ENCODE measurements around the gene ASCL4. TPM values are rescaled to one million over a fixed set of nuclear protein-coding genes. Genes with fewer than 3 reads are reported as not detected.

The ASCL4 gene
- total RNA-seq, 1 experiment from 2014 or later, result not detected

- no peak overlapping the region for H3K4me3 ChIP-seq
- no peaks in the 10 kb centered on the region for H3F3A ChIP-seq (ENCODE audit: insufficient read depth, low read depth)
- no peak overlapping the region for H3K4me2 ChIP-seq
- H3K9me3 ChIP-seq (ENCODE audit: insufficient read depth, low read depth), result no peaks in the 10 kb centered on the region
- no peaks in the 10 kb centered on the region for H4K20me1 ChIP-seq (ENCODE audit: insufficient read depth)
- DNase-seq, result no peak
- no peak overlapping the region for H2AFZ ChIP-seq
- H3K9me2 ChIP-seq (ENCODE audit: insufficient read depth), result no peaks in the 10 kb centered on the region
- no peak overlapping the region for H3K27ac ChIP-seq
- H3K79me2 ChIP-seq (ENCODE audit: low read depth), result no peaks in the 10 kb centered on the region
- ChIA-PET CTCF (no interaction called here), POLR2A (ENCODE audit: unreplicated experiment) (no interaction called here)
- BruUV-seq (replicated peaks), result no TSS peak
- H3K36me3 ChIP-seq (ENCODE audit: low read depth), result no peaks in the 10 kb centered on the region
- H3K4me1 ChIP-seq (replicated peaks; ENCODE audit: insufficient read depth), result no peaks in the 10 kb centered on the region
- H3K27me3 ChIP-seq (ENCODE audit: insufficient read depth, low read depth), result peaks cover 85% of the 10 kb centered on the region
- intact Hi-C loops (cut with micrococcal nuclease; ENCODE audit: unreplicated experiment), result no loop called here
- TF ChIP-seq EZH2 (IDR thresholded peaks at IDR 0.05; ENCODE audit: low read depth), result no peak
- no peak for TF ChIP-seq CTCF (conservative IDR thresholded peaks at IDR 0.05)
These were observed 9.2 kb downstream of the ASCL4 start for GRCh38 chr12:107783406-107784376.

- no peaks in the 10 kb centered on the region for H3K9me2 ChIP-seq (ENCODE audit: insufficient read depth)
- no peak for DNase-seq
- ChIA-PET CTCF (no interaction called here), POLR2A (ENCODE audit: unreplicated experiment) (no interaction called here)
- no peak overlapping the region for H3K4me3 ChIP-seq
- intact Hi-C loops (cut with micrococcal nuclease; ENCODE audit: unreplicated experiment), result no loop called here
- H3K4me2 ChIP-seq, result no peak overlapping the region
- no peaks in the 10 kb centered on the region for H3K79me2 ChIP-seq (ENCODE audit: low read depth)
- H2AFZ ChIP-seq, result no peak overlapping the region
- BruUV-seq (replicated peaks), result no TSS peak
- no peaks in the 10 kb centered on the region for H3K4me1 ChIP-seq (replicated peaks; ENCODE audit: insufficient read depth)
- H3K27me3 ChIP-seq (ENCODE audit: insufficient read depth, low read depth), result peaks cover 83% of the 10 kb centered on the region
- no peaks in the 10 kb centered on the region for H3F3A ChIP-seq (ENCODE audit: insufficient read depth, low read depth)
- no peaks in the 10 kb centered on the region for H3K36me3 ChIP-seq (ENCODE audit: low read depth)
- no peaks in the 10 kb centered on the region for H4K20me1 ChIP-seq (ENCODE audit: insufficient read depth)
- no peaks in the 10 kb centered on the region for H3K9me3 ChIP-seq (ENCODE audit: insufficient read depth, low read depth)
- H3K27ac ChIP-seq, result no peak overlapping the region
- TF ChIP-seq EZH2 (IDR thresholded peaks at IDR 0.05; ENCODE audit: low read depth), result no peak
- TF ChIP-seq CTCF (conservative IDR thresholded peaks at IDR 0.05), result no peak
These were observed 13.8 kb downstream of the ASCL4 start for GRCh38 chr12:107788281-107788680.

GRCh38 chr12:107788690-107789458 is 14.4 kb downstream of the ASCL4 start:
- BruUV-seq (replicated peaks), result no TSS peak
- no peaks in the 10 kb centered on the region for H3K36me3 ChIP-seq (ENCODE audit: low read depth)
- no peaks in the 10 kb centered on the region for H3K9me3 ChIP-seq (ENCODE audit: insufficient read depth, low read depth)
- H3K27me3 ChIP-seq (ENCODE audit: insufficient read depth, low read depth), result peaks cover 85% of the 10 kb centered on the region
- H4K20me1 ChIP-seq (ENCODE audit: insufficient read depth), result no peaks in the 10 kb centered on the region
- H3K79me2 ChIP-seq (ENCODE audit: low read depth), result no peaks in the 10 kb centered on the region
- no peak overlapping the region for H3K27ac ChIP-seq
- DNase-seq, result no peak
- no peaks in the 10 kb centered on the region for H3K4me1 ChIP-seq (replicated peaks; ENCODE audit: insufficient read depth)
- no peak overlapping the region for H2AFZ ChIP-seq
- POLR2A ChIA-PET (ENCODE audit: unreplicated experiment), result no interaction called here
- no peaks in the 10 kb centered on the region for H3F3A ChIP-seq (ENCODE audit: insufficient read depth, low read depth)
- intact Hi-C loops (cut with micrococcal nuclease; ENCODE audit: unreplicated experiment), result no loop called here
- H3K9me2 ChIP-seq (ENCODE audit: insufficient read depth), result no peaks in the 10 kb centered on the region
- no peak overlapping the region for H3K4me2 ChIP-seq
- CTCF ChIA-PET, result no interaction called here
- no peak overlapping the region for H3K4me3 ChIP-seq
- TF ChIP-seq EZH2 (IDR thresholded peaks at IDR 0.05; ENCODE audit: low read depth) (no peak), CTCF (conservative IDR thresholded peaks at IDR 0.05) (no peak)

Data from PC-9 (cell line).